Right forelimb (tissue), 1 donor: Measurements from ENCODE around the gene ANO4.
"Not testable (repeated sequence)": the region's sequence is repeated elsewhere in the genome, so short reads cannot be mapped to it uniquely, and the experiment has no call there.

ENCODE experiments used
- DNase-seq: peaks from one replicate; pipeline ENCODE4 v3.0.0-alpha.2; 2018

ANO4 gene

GRCh38 chr12:100875771-100876170 is 81.2 kb downstream of the ANO4 start:
- no peak for DNase-seq

- DNase-seq = no peak
Observed at GRCh38 chr12:100877776-100878175, 83.2 kb downstream of the ANO4 start.

GRCh38 chr12:100895192-100895591 is 100.6 kb downstream of the ANO4 start:
- DNase-seq = no peak

GRCh38 chr12:100896192-100896591 is 101.6 kb downstream of the ANO4 start:
- DNase-seq = no peak

- no peak for DNase-seq
Observed at GRCh38 chr12:100897240-100897639, 102.7 kb downstream of the ANO4 start.

- DNase-seq = no peak
Observed at GRCh38 chr12:100899301-100899700, 104.7 kb downstream of the ANO4 start.

GRCh38 chr12:100900808-100901207 is 106.2 kb downstream of the ANO4 start:
- no peak for DNase-seq

GRCh38 chr12:100901266-100901665 is 106.7 kb downstream of the ANO4 start:
- DNase-seq = no peak

- no peak for DNase-seq
Observed at GRCh38 chr12:100904270-100904669, 109.7 kb downstream of the ANO4 start.

- no peak for DNase-seq
Observed at GRCh38 chr12:100908501-100908900, 113.9 kb downstream of the ANO4 start.

GRCh38 chr12:100913872-100914592 is 119.5 kb downstream of the ANO4 start:
- no peak for DNase-seq

- no peak for DNase-seq
Observed at GRCh38 chr12:100919116-100919515, 124.5 kb downstream of the ANO4 start.

GRCh38 chr12:100920493-100920892 is 125.9 kb downstream of the ANO4 start:
- DNase-seq = no peak

GRCh38 chr12:100926669-100927248 is 132.2 kb downstream of the ANO4 start:
- no peak for DNase-seq

GRCh38 chr12:100927826-100928225 is 133.2 kb downstream of the ANO4 start:
- no peak for DNase-seq

- no peak for DNase-seq
Observed at GRCh38 chr12:100932571-100932970, 138.0 kb downstream of the ANO4 start.

GRCh38 chr12:100933531-100933930 is 139.0 kb downstream of the ANO4 start:
- not testable (repeated sequence) for DNase-seq

- no peak for DNase-seq
Observed at GRCh38 chr12:100935929-100936328, 141.4 kb downstream of the ANO4 start.

- no peak for DNase-seq
Observed at GRCh38 chr12:100936661-100937060, 142.1 kb downstream of the ANO4 start.

GRCh38 chr12:100940503-100940902 is 145.9 kb downstream of the ANO4 start:
- DNase-seq = no peak

GRCh38 chr12:100942984-100943749 is 148.6 kb downstream of the ANO4 start:
- no peak for DNase-seq

- no peak for DNase-seq
Observed at GRCh38 chr12:100951756-100952155, 157.2 kb downstream of the ANO4 start.

- DNase-seq = no peak
Observed at GRCh38 chr12:100953217-100953616, 158.6 kb downstream of the ANO4 start.

GRCh38 chr12:100953677-100954076 is 159.1 kb downstream of the ANO4 start:
- DNase-seq = no peak
